Progenitor cell of endocrine pancreas (in vitro differentiated cells): ENCODE measurements around the gene PDPK1. TPM values are rescaled to one million over a fixed set of nuclear protein-coding genes. Genes with fewer than 3 reads are reported as not detected.

Experiments used
- DNase-seq: peaks from one replicate; pipeline ENCODE4 v3.0.0; 2021; ENCODE audit warnings: low spot score; ENCODE audit not compliant: unreplicated experiment
- H3K27ac Mint-ChIP-seq: 2 replicates; pipeline ENCODE4 v1.8.0; 2021; ENCODE audit warnings: mild to moderate bottlenecking, moderate library complexity, mixed read lengths
- H3K27me3 Mint-ChIP-seq: 2 replicates; pipeline ENCODE4 v1.8.0; 2021; ENCODE audit warnings: mixed read lengths
- H3K36me3 Mint-ChIP-seq: 2 replicates; pipeline ENCODE4 v1.8.0; 2022; ENCODE audit warnings: mixed read lengths; ENCODE audit not compliant: insufficient read depth
- H3K4me1 Mint-ChIP-seq: 2 replicates; pipeline ENCODE4 v1.8.0; 2021; ENCODE audit warnings: low read depth, mixed read lengths
- H3K4me3 Mint-ChIP-seq: 2 replicates; pipeline ENCODE4 v1.8.0; 2021; ENCODE audit warnings: low read depth, mild to moderate bottlenecking, moderate library complexity, mixed read lengths
- H3K9me3 Mint-ChIP-seq: 2 replicates; pipeline ENCODE4 v1.8.0; 2021; ENCODE audit warnings: low read depth, mixed read lengths
- CTCF ChIP-seq: fragments of 200-600 bp; sonication (generic); IDR thresholded peaks from one replicate; pipeline ENCODE4 v1.5.0; 2021; ENCODE audit warnings: antibody characterized with exemption, mild to moderate bottlenecking; ENCODE audit not compliant: unreplicated experiment
- total RNA-seq: library from RNA; stranded (reverse); gene quantifications from 2 replicates; pipeline ENCODE4 v1.2.1, GENCODE V29; 2021

PDPK1 gene
- total RNA-seq, 1 donor from 2014 or later = 45.0 TPM

GRCh38 chr16:2500918-2501750, 36.7 kb upstream of the PDPK1 start:
- peak; percentile 90 for DNase-seq
- no peaks in the 10 kb centered on the region for H3K27me3 Mint-ChIP-seq
- H3K27ac Mint-ChIP-seq = no peak overlapping the region
- peak overlapping the region; percentile 19 for H3K4me3 Mint-ChIP-seq
- no peaks in the 10 kb centered on the region for H3K9me3 Mint-ChIP-seq
- peak; percentile 99 for TF ChIP-seq CTCF
- H3K36me3 Mint-ChIP-seq = peaks cover 3% of the 10 kb centered on the region
- no peaks in the 10 kb centered on the region for H3K4me1 Mint-ChIP-seq

GRCh38 chr16:2501946-2502895, 35.6 kb upstream of the PDPK1 start:
- Mint-ChIP-seq H3K9me3 (no peaks in the 10 kb centered on the region), H3K36me3 (peaks cover 3% of the 10 kb centered on the region), H3K27ac (no peak overlapping the region), H3K4me1 (no peaks in the 10 kb centered on the region), H3K4me3 (no peak overlapping the region), H3K27me3 (no peaks in the 10 kb centered on the region)
- no peak for DNase-seq
- no peak for TF ChIP-seq CTCF

- Mint-ChIP-seq H3K27me3 (no peaks in the 10 kb centered on the region), H3K27ac (peak overlapping the region; percentile 59), H3K4me3 (no peak overlapping the region), H3K36me3 (peaks cover 3% of the 10 kb centered on the region), H3K4me1 (no peaks in the 10 kb centered on the region), H3K9me3 (no peaks in the 10 kb centered on the region)
- TF ChIP-seq CTCF = no peak
- no peak for DNase-seq
Measured at GRCh38 chr16:2505695-2506094, 32.1 kb upstream of the PDPK1 start.

- no peak for DNase-seq
- Mint-ChIP-seq H3K27ac (no peak overlapping the region), H3K4me1 (peaks cover 2% of the 10 kb centered on the region), H3K36me3 (peaks cover 3% of the 10 kb centered on the region), H3K9me3 (no peaks in the 10 kb centered on the region), H3K4me3 (no peak overlapping the region), H3K27me3 (no peaks in the 10 kb centered on the region)
- no peak for TF ChIP-seq CTCF
Measured at GRCh38 chr16:2507052-2507659, 30.7 kb upstream of the PDPK1 start.

- no peak for TF ChIP-seq CTCF
- peaks cover 7% of the 10 kb centered on the region for H3K4me1 Mint-ChIP-seq
Measured at GRCh38 chr16:2507665-2508064, 30.2 kb upstream of the PDPK1 start.

More at GRCh38 chr16:2507665-2508064, 30.2 kb upstream of the PDPK1 start:
- H3K9me3 Mint-ChIP-seq = no peaks in the 10 kb centered on the region
- H3K36me3 Mint-ChIP-seq = peaks cover 3% of the 10 kb centered on the region
- no peak for DNase-seq
- no peak overlapping the region for H3K27ac Mint-ChIP-seq
- H3K27me3 Mint-ChIP-seq = no peaks in the 10 kb centered on the region
- H3K4me3 Mint-ChIP-seq = no peak overlapping the region
